HepG2 (cell line): ENCODE data around the gene OARD1. TPM values are rescaled to one million over a fixed set of nuclear protein-coding genes. Genes with fewer than 3 reads are reported as not detected.
A peak's percentile ranks its signal among the peaks of the same experiment; 100 is the strongest.

Experiments used
- CENPX ChIP-seq: sonication (generic); formaldehyde crosslinking; IDR thresholded peaks from 2 replicates; pipeline ENCODE4 v1.9.0; 2021; ENCODE audit warnings: mild to moderate bottlenecking, missing genetic modification reagents, moderate library complexity
- EEA1 ChIP-seq: sonication (generic); formaldehyde crosslinking; IDR thresholded peaks from 2 replicates; pipeline ENCODE4 v1.5.1; 2020; ENCODE audit warnings: mild to moderate bottlenecking, missing genetic modification reagents, borderline replicate concordance
- ELF3 ChIP-seq: IDR thresholded peaks from 2 replicates; pipeline ENCODE4 v1.6.1; 2016; ENCODE audit warnings: missing genetic modification reagents, missing compliant biosample characterization
- GATAD2A ChIP-seq: IDR thresholded peaks from 2 replicates; pipeline ENCODE4 v1.6.1; 2016
- HOXA5 ChIP-seq: sonication (generic); formaldehyde crosslinking; IDR thresholded peaks from 2 replicates; pipeline ENCODE4 v1.4.0; 2020; ENCODE audit warnings: missing genetic modification reagents
- KAT7 ChIP-seq: IDR thresholded peaks from 2 replicates; pipeline ENCODE4 v1.6.1; 2018; ENCODE audit warnings: borderline replicate concordance, missing compliant biosample characterization
- MLLT10 ChIP-seq: sonication (generic); formaldehyde crosslinking; IDR thresholded peaks from 2 replicates; pipeline ENCODE4 v1.4.0; 2020; ENCODE audit warnings: missing genetic modification reagents
- MTF1 ChIP-seq: sonication (generic); formaldehyde crosslinking; IDR thresholded peaks from 2 replicates; pipeline ENCODE4 v1.5.0; 2020; ENCODE audit warnings: missing genetic modification reagents
- NR3C1 ChIP-seq: sonication (generic); formaldehyde crosslinking; IDR thresholded peaks from 2 replicates; pipeline ENCODE4 v1.4.0; 2020; ENCODE audit warnings: missing genetic modification reagents
- POLR2G ChIP-seq: fragments of 200-400 bp; formaldehyde crosslinking; IDR thresholded peaks from 2 replicates; pipeline ENCODE4 v1.6.1; 2018; ENCODE audit warnings: mild to moderate bottlenecking, low read depth, low read length, moderate library complexity
- XRCC5 ChIP-seq: fragments of 200-400 bp; formaldehyde crosslinking; optimal IDR thresholded peaks from 2 replicates; pipeline ENCODE3; 2017; ENCODE audit warnings: mild to moderate bottlenecking, low read length
- ZFP36L2 ChIP-seq: sonication (generic); formaldehyde crosslinking; IDR thresholded peaks from 2 replicates; pipeline ENCODE4 v1.4.0; 2020; ENCODE audit warnings: missing genetic modification reagents
- ZNF282 ChIP-seq: fragments of 450-650 bp; IDR thresholded peaks from 2 replicates; pipeline ENCODE4 v1.6.1; 2018; ENCODE audit not compliant: partially characterized antibody
- ZNF496 ChIP-seq: sonication (generic); formaldehyde crosslinking; IDR thresholded peaks from 2 replicates; pipeline ENCODE4 v1.8.1; 2023; ENCODE audit warnings: mild to moderate bottlenecking, moderate library complexity, missing genetic modification reagents; ENCODE audit not compliant: insufficient replicate concordance
- ZNF616 ChIP-seq: sonication (generic); formaldehyde crosslinking; IDR thresholded peaks from 2 replicates; pipeline ENCODE4 v1.5.0; 2020; ENCODE audit warnings: low read depth, mild to moderate bottlenecking, missing genetic modification reagents
- ZNF619 ChIP-seq: sonication (generic); formaldehyde crosslinking; IDR thresholded peaks from 2 replicates; pipeline ENCODE4 v1.4.0; 2020; ENCODE audit warnings: mild to moderate bottlenecking, missing genetic modification reagents
- ZNF703 ChIP-seq: sonication (generic); formaldehyde crosslinking; IDR thresholded peaks from 2 replicates; pipeline ENCODE4 v1.5.1; 2020; ENCODE audit warnings: missing genetic modification reagents, mild to moderate bottlenecking, moderate library complexity, borderline replicate concordance
- ZNF776 ChIP-seq: sonication (generic); formaldehyde crosslinking; IDR thresholded peaks from 2 replicates; pipeline ENCODE4 v1.4.0; 2020; ENCODE audit warnings: mild to moderate bottlenecking, missing genetic modification reagents
- ZNF816 ChIP-seq: sonication (generic); formaldehyde crosslinking; IDR thresholded peaks from 2 replicates; pipeline ENCODE4 v1.8.0; 2022; ENCODE audit warnings: missing genetic modification reagents, mild to moderate bottlenecking, borderline replicate concordance
- polyA plus RNA-seq, 8 experiments: library from polyadenylated mRNA; depleted of rRNA in 3 of 8; stranded (reverse) in 7 of 8; unstranded in 1 of 8; fragments of >200 nt; fragmentation: Illumina TruSeq in 4 of 8; extraction: Trizol in 4 of 8; gene quantifications; 2 replicates each; pipeline versions ENCODE4 v1.2.1 to v1.2.3, GENCODE V29; 2011 to 2016; ENCODE audit warnings: low read depth in 4 of 8, missing spikeins in 1 of 8, mixed read lengths in 1 of 8; ENCODE audit not compliant: insufficient read depth in 1 of 8
- total RNA-seq, 5 experiments: library from RNA; depleted of rRNA; stranded (reverse); fragments of >200 nt; fragmentation: Illumina TruSeq; extraction: Trizol; gene quantifications; 2 replicates each; pipeline ENCODE4 v1.2.3, GENCODE V29; 2016; ENCODE audit warnings: low read depth in 1 of 5
- TF ChIP-seq, protein P1 (sequence below): sonication (generic); formaldehyde crosslinking; IDR thresholded peaks from 2 replicates; pipeline ENCODE4 v1.4.0; 2020; ENCODE audit warnings: mild to moderate bottlenecking, missing genetic modification reagents
- TF ChIP-seq, protein P2 (sequence below): sonication (generic); formaldehyde crosslinking; IDR thresholded peaks from 2 replicates; pipeline ENCODE4 v1.8.1; 2023; ENCODE audit warnings: mild to moderate bottlenecking, missing genetic modification reagents
- TF ChIP-seq, protein P3 (sequence below): sonication (generic); formaldehyde crosslinking; IDR thresholded peaks from 2 replicates; pipeline ENCODE4 v1.4.0; 2020; ENCODE audit warnings: missing genetic modification reagents
- TF ChIP-seq, protein P4 (sequence below): sonication (generic); formaldehyde crosslinking; IDR thresholded peaks from 2 replicates; pipeline ENCODE4 v1.5.1; 2020; ENCODE audit warnings: mild to moderate bottlenecking, missing genetic modification reagents, moderate library complexity

Gene OARD1
- total and polyA plus RNA-seq, 2 of the 13 experiments (the other 11 are each of a cell fraction or from before 2014, with no cell fraction given): 18.4 to 49.0 TPM

DNA sequence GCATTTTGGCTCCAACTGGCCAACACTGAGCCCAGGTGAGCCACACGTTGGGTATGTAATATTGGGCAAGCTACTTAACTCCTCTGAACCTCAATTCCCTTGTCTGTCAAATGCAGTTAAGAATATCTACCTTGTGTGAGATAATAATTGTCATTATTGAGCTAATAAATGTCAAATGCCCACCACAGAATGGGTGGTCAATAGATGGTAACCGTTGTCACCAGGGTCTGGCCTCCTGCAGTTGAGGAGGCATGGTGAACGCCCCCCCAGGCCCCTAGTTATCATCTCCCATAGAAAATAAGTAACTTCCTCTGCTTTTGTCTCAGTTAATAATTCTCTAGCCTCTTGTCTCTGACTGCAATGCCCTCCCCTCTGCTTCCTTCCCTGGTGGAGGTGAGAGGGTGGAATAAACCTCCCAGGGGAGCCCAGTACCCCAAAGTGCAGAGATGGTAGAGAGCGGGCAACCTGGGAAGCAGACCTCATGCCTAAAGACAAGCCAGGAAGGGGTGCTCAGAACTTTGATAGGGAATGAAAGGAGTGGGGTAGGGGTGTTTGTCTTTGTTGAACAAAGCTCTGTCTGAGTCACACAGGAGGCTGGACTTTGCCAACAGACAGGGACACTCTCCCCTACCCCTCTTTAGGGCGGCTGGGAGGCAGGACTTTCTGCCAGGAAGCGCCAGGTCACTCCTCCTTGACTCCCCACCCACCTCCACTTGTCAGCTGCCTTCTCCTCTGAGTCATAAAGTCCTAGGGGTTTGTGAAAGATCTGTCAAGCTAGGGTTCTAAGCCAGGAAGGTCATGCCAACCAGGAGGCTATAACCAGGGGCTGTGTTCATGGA is 31.8 kb downstream of the OARD1 start (continued):
- TF ChIP-seq, protein P1, sequence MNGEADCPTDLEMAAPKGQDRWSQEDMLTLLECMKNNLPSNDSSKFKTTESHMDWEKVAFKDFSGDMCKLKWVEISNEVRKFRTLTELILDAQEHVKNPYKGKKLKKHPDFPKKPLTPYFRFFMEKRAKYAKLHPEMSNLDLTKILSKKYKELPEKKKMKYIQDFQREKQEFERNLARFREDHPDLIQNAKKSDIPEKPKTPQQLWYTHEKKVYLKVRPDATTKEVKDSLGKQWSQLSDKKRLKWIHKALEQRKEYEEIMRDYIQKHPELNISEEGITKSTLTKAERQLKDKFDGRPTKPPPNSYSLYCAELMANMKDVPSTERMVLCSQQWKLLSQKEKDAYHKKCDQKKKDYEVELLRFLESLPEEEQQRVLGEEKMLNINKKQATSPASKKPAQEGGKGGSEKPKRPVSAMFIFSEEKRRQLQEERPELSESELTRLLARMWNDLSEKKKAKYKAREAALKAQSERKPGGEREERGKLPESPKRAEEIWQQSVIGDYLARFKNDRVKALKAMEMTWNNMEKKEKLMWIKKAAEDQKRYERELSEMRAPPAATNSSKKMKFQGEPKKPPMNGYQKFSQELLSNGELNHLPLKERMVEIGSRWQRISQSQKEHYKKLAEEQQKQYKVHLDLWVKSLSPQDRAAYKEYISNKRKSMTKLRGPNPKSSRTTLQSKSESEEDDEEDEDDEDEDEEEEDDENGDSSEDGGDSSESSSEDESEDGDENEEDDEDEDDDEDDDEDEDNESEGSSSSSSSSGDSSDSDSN (CRISPR knock-in tag): no peak
- TF ChIP-seq MTF1 (CRISPR knock-in tag) (no peak), ZNF496 (CRISPR knock-in tag) (no peak), ZNF616 (no peak), ZNF816 (CRISPR knock-in tag) (peak; percentile 56; the same call in 1 of the 2 replicates), KAT7 (no peak; the same call in 1 of the 2 replicates), ZNF776 (CRISPR knock-in tag) (no peak), EEA1 (CRISPR knock-in tag) (no peak), GATAD2A (peak; percentile 80), ZNF703 (CRISPR knock-in tag) (no peak), MLLT10 (CRISPR knock-in tag) (no peak), ZNF619 (CRISPR knock-in tag) (no peak; the same call in 1 of the 2 replicates), POLR2G (peak; percentile 93), HOXA5 (CRISPR knock-in tag) (peak; percentile 73; the same call in 1 of the 2 replicates), ELF3 (CRISPR knock-in tag) (peak; percentile 71), ZNF282 (no peak), XRCC5 (peak; percentile 54), NR3C1 (CRISPR knock-in tag) (no peak), ZFP36L2 (no peak), CENPX (CRISPR knock-in tag) (no peak)
- TF ChIP-seq, protein P2, sequence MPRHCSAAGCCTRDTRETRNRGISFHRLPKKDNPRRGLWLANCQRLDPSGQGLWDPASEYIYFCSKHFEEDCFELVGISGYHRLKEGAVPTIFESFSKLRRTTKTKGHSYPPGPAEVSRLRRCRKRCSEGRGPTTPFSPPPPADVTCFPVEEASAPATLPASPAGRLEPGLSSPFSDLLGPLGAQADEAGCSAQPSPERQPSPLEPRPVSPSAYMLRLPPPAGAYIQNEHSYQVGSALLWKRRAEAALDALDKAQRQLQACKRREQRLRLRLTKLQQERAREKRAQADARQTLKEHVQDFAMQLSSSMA (CRISPR knock-in tag): peak; percentile 77; the same call in 1 of the 2 replicates
- TF ChIP-seq, protein P3, sequence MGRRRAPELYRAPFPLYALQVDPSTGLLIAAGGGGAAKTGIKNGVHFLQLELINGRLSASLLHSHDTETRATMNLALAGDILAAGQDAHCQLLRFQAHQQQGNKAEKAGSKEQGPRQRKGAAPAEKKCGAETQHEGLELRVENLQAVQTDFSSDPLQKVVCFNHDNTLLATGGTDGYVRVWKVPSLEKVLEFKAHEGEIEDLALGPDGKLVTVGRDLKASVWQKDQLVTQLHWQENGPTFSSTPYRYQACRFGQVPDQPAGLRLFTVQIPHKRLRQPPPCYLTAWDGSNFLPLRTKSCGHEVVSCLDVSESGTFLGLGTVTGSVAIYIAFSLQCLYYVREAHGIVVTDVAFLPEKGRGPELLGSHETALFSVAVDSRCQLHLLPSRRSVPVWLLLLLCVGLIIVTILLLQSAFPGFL: no peak
- TF ChIP-seq, protein P4, sequence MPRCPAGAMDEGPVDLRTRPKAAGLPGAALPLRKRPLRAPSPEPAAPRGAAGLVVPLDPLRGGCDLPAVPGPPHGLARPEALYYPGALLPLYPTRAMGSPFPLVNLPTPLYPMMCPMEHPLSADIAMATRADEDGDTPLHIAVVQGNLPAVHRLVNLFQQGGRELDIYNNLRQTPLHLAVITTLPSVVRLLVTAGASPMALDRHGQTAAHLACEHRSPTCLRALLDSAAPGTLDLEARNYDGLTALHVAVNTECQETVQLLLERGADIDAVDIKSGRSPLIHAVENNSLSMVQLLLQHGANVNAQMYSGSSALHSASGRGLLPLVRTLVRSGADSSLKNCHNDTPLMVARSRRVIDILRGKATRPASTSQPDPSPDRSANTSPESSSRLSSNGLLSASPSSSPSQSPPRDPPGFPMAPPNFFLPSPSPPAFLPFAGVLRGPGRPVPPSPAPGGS: peak; percentile 69; the same call in 1 of the 2 replicates
